K562 (cell line): Measurements from ENCODE around the gene UBAP1L. TPM values are rescaled to one million over a fixed set of nuclear protein-coding genes. Genes with fewer than 3 reads are reported as not detected.

Source experiments
- ATAC-seq: fragments of 200-7000 bp; cut with Tn5 transposase; 3 replicates; pipeline ENCODE4 v1.9.1; 2020; ENCODE audit warnings: moderate library complexity
- BruUV-seq: library from RNA; stranded (reverse); fragments of 400-500 nt; replicated peaks from 2 replicates; lab custom pipeline; 2021; lab: Mats Ljungman, UMichigan
- CTCF ChIA-PET: fragments of 300-600 bp; formaldehyde crosslinking; extraction: SDS; loops from one replicate; lab custom pipeline; 2021; ENCODE audit warnings: low intra/inter-chr PET ratio; lab: Yijun Ruan, JAX
- POLR2A ChIA-PET: fragments of 300-600, 350-650 bp; sonication (Branson Sonifier 250); formaldehyde crosslinking; extraction: SDS; loops from one replicate; lab custom pipeline; 2021; ENCODE audit warnings: antibody characterized with exemption, inconsistent platforms; lab: Yijun Ruan, JAX
- DNase-seq, 4 experiments: peaks; one replicate each; pipeline versions ENCODE4 v3.0.0 to v3.0.0-alpha.2; 2011 to 2018; ENCODE audit warnings: low spot score in 3 of 4, mixed read lengths in 3 of 4; ENCODE audit errors: extremely low read depth in 1 of 4
- FAIRE-seq: peaks from 2 replicates; lab custom pipeline; 2011; peaks lifted over from hg19 to GRCh38; lab: Jason Lieb, UNC
- H2AFZ ChIP-seq: 2 replicates; pipeline ENCODE4 v1.6.0; 2011; ENCODE audit warnings: low read depth, low read length, control low read depth, inconsistent platforms
- H3K27ac ChIP-seq: fragments of 200-600 bp; 3 replicates; pipeline ENCODE4 v1.8.0; 2011; ENCODE audit warnings: low read depth, mild to moderate bottlenecking, control low read depth, inconsistent platforms, low read length, moderate library complexity, mixed read lengths; ENCODE audit errors: extremely low read depth
- H3K27me3 ChIP-seq, 2 experiments: fragments of 300-600 bp in 1 of 2; 2 replicates in 1 of 2; 3 replicates in 1 of 2; pipeline versions ENCODE4 v1.6.0 to v1.8.0; 2011; ENCODE audit warnings: inconsistent platforms in 2 of 2, low read length in 2 of 2, mild to moderate bottlenecking in 1 of 2, mixed read lengths in 1 of 2, moderate library complexity in 1 of 2; ENCODE audit not compliant: control insufficient read depth in 2 of 2, insufficient read depth in 2 of 2
- H3K36me3 ChIP-seq: fragments of 300-600 bp; 3 replicates; pipeline ENCODE4 v1.8.0; 2011; ENCODE audit warnings: mild to moderate bottlenecking, low read length, inconsistent platforms; ENCODE audit not compliant: control insufficient read depth, insufficient read depth
- H3K4me1 ChIP-seq, 2 experiments: fragments of 200-600 bp in 1 of 2; replicated peaks in 1 of 2; 2 replicates in 1 of 2; 3 replicates in 1 of 2; pipeline versions ENCODE4 v1.5.1 to v1.8.0; 2011; ENCODE audit warnings: inconsistent platforms in 2 of 2, low read length in 2 of 2, mild to moderate bottlenecking in 1 of 2, mixed read lengths in 1 of 2, moderate library complexity in 1 of 2; ENCODE audit not compliant: control insufficient read depth in 2 of 2, insufficient read depth in 2 of 2
- H3K4me2 ChIP-seq: 2 replicates; pipeline ENCODE4 v1.6.1; 2011; ENCODE audit warnings: low read length, control low read depth, inconsistent platforms, mixed read lengths; ENCODE audit not compliant: insufficient read depth
- H3K4me3 ChIP-seq: fragments of 200-600 bp; sonication (generic), shearing (Covaris generic); 2 replicates; pipeline ENCODE4 v1.5.1; 2016; ENCODE audit warnings: control low read depth, inconsistent platforms
- H3K79me2 ChIP-seq: fragments of 200-600 bp; 3 replicates; pipeline ENCODE4 v1.8.0; 2011; ENCODE audit warnings: low read length, inconsistent platforms; ENCODE audit not compliant: control insufficient read depth, insufficient read depth
- H3K9ac ChIP-seq, 2 experiments: 2 replicates each; pipeline versions ENCODE4 v1.6.0 to v1.6.1; 2011; ENCODE audit warnings: low read depth in 2 of 2, low read length in 2 of 2, control low read depth in 1 of 2, inconsistent platforms in 1 of 2, mild to moderate bottlenecking in 1 of 2, mixed read lengths in 1 of 2; ENCODE audit not compliant: insufficient read depth in 1 of 2
- H3K9me1 ChIP-seq: one replicate; pipeline ENCODE4 v1.6.0; 2011; ENCODE audit warnings: inconsistent platforms, mild to moderate bottlenecking, low read length, moderate library complexity; ENCODE audit not compliant: control insufficient read depth, insufficient read depth
- H3K9me3 ChIP-seq: replicated peaks from 2 replicates; pipeline ENCODE4 v1.5.1; 2011; ENCODE audit warnings: low read depth, low read length, inconsistent platforms; ENCODE audit not compliant: control insufficient read depth, insufficient read depth
- H4K20me1 ChIP-seq: replicated peaks from 2 replicates; pipeline ENCODE4 v1.6.1; 2011; ENCODE audit warnings: low read length, inconsistent platforms, mixed read lengths; ENCODE audit not compliant: control insufficient read depth, insufficient read depth
- GATA2 ChIP-seq: sonication (generic); formaldehyde crosslinking; IDR thresholded peaks from 2 replicates; pipeline ENCODE4 v1.4.0; 2020; ENCODE audit warnings: mild to moderate bottlenecking, missing genetic modification reagents
- NELFE ChIP-seq: IDR thresholded peaks from 2 replicates; pipeline ENCODE4 v1.6.1; 2011; ENCODE audit warnings: mild to moderate bottlenecking; ENCODE audit not compliant: insufficient read depth, insufficient read length
- SMC3 ChIP-seq: conservative IDR thresholded peaks from 2 replicates; pipeline ENCODE4 v1.6.1; 2011; ENCODE audit warnings: low read depth, low read length, improper control_type of control experiment; ENCODE audit not compliant: insufficient read depth
- U2AF1 ChIP-seq: fragments of 200-400 bp; formaldehyde crosslinking; optimal IDR thresholded peaks from 2 replicates; pipeline ENCODE3; 2017; ENCODE audit warnings: mild to moderate bottlenecking, low read depth, low read length, moderate library complexity
- ZFP36 ChIP-seq: fragments of 150-350 bp; IDR thresholded peaks from 2 replicates; pipeline ENCODE4 v1.6.1; 2018; ENCODE audit warnings: low read length, low read depth; ENCODE audit not compliant: partially characterized antibody
- ZNF133 ChIP-seq: fragments of 250-450 bp; sonication (Bioruptor Pico); IDR thresholded peaks from 2 replicates; pipeline ENCODE4 v1.4.0; 2020; ENCODE audit warnings: mild to moderate bottlenecking
- ZNF398 ChIP-seq: fragments of 250-450 bp; sonication (Bioruptor Pico); IDR thresholded peaks from 2 replicates; pipeline ENCODE4 v1.8.0; 2021; ENCODE audit warnings: moderate library complexity, mild to moderate bottlenecking, inconsistent platforms
- ZNF583 ChIP-seq: fragments of 250-450 bp; sonication (Bioruptor Pico); IDR thresholded peaks from 2 replicates; pipeline ENCODE4 v1.4.0; 2020
- ZNF766 ChIP-seq: fragments of 200-800 bp; sonication (Bioruptor generic); conservative IDR thresholded peaks from 2 replicates; pipeline ENCODE4 v1.6.1; 2016; ENCODE audit warnings: missing genetic modification characterization, missing compliant biosample characterization
- WGBS: fragments of 100-300 bp; shearing (Covaris generic); methylation state at CpG from one replicate; pipeline ENCODE4 v1.1.6; 2016; ENCODE audit warnings: low coverage, mixed read lengths; ENCODE audit not compliant: insufficient coverage; ENCODE audit errors: missing lambda C conversion rate; 5-methylcytosine and 5-hydroxymethylcytosine counted together
- in situ Hi-C: fragments of 300-500 bp; cut with MboI; formaldehyde crosslinking; loops from 4 replicates; pipeline ENCODE4 v1.15.0; 2018; ENCODE audit warnings: inconsistent platforms, mixed read lengths
- intact Hi-C: fragments of 100-400 bp; cut with micrococcal nuclease; formaldehyde crosslinking; loops from 2 replicates; pipeline ENCODE4 v1.14.2; 2022
- polyA plus RNA-seq, 8 experiments: library from polyadenylated mRNA; depleted of rRNA in 4 of 8; stranded (reverse) in 5 of 8; unstranded in 3 of 8; fragments of >200 nt; fragmentation: Nextera tagmentation in 2 of 8; fragmentation: Illumina TruSeq in 1 of 8; extraction: Ambion mirVana in 2 of 8; extraction: Trizol in 1 of 8; gene quantifications; 2 replicates each; pipeline versions ENCODE4 v1.2.1 to v1.2.3, GENCODE V29; 2011 to 2014; ENCODE audit warnings: inconsistent platforms in 1 of 8, missing spikeins in 1 of 8
- small RNA-seq: library from RNA; depleted of rRNA; stranded (forward); fragments of <200 nt; gene quantifications from one replicate; pipeline ENCODE3, GENCODE V24; 2014
- total RNA-seq, 7 experiments: library from RNA; depleted of rRNA in 6 of 7; stranded (reverse); fragments of >200 nt in 6 of 7; fragmentation: Illumina TruSeq in 2 of 7; extraction: Trizol in 2 of 7; gene quantifications; 2 replicates each; pipeline versions ENCODE4 v1.2.1 to v1.2.3, GENCODE V29; 2011 to 2021; ENCODE audit warnings: low replicate concordance in 1 of 7

Gene UBAP1L
- total and polyA plus RNA-seq, 9 of the 15 experiments (the other 6 are each of a cell fraction or from before 2014, with no cell fraction given), result 0.16 to 0.71 (median 0.41) TPM; not detected in 2

- POLR2A ChIA-PET, result interaction anchor here (0.6 to 2.0 kb wide), 2 partner anchors 60 to 262 kb away, joined by 3 to 8 read pairs; partner anchors contain the start of gene RNU5B-1
Measured at GRCh38 chr15:65042776-65043327, 72.1 kb downstream of the UBAP1L start.

More at GRCh38 chr15:65042776-65043327, 72.1 kb downstream of the UBAP1L start:
- intact Hi-C loops, result no loop called here
- in situ Hi-C loops, result no loop called here
- H3K27ac ChIP-seq, result no peak overlapping the region
- no peaks in the 10 kb centered on the region for H3K79me2 ChIP-seq
- ATAC-seq (no peak), FAIRE-seq (no peak), DNase-seq (no peak)
- H3K4me1 ChIP-seq, result no peaks in the 10 kb centered on the region; a peak in 1 of 5 replicates
- no TSS peak for BruUV-seq
- no peak overlapping the region for H2AFZ ChIP-seq
- H3K4me3 ChIP-seq, result no peak overlapping the region
- no peaks in the 10 kb centered on the region for H3K9me1 ChIP-seq
- CTCF ChIA-PET, result no interaction called here
- H3K9ac ChIP-seq, result no peak overlapping the region
- TF ChIP-seq ZNF583 (CRISPR knock-in tag) (no peak), ZNF766 (CRISPR knock-in tag) (no peak), GATA2 (CRISPR knock-in tag) (no peak), NELFE (no peak), SMC3 (no peak), U2AF1 (no peak), ZNF398 (CRISPR knock-in tag) (no peak), ZFP36 (no peak), ZNF133 (CRISPR knock-in tag) (no peak)
- H3K27me3 ChIP-seq, result peaks cover 0 to 16% of the 10 kb centered on the region in 2 experiments; a peak in 2 of 5 replicates
- 0% methylated on average over 4 of the region's 4 CpGs for WGBS
- H3K9me3 ChIP-seq, result no peaks in the 10 kb centered on the region; the same call in 1 of the 2 replicates
- H3K36me3 ChIP-seq, result no peaks in the 10 kb centered on the region
- H3K4me2 ChIP-seq, result no peak overlapping the region
- H4K20me1 ChIP-seq, result no peaks in the 10 kb centered on the region

Small RNA genes lying within 50 kb of the gene (small RNA-seq; reads per million reads assigned to genes)
- gene AC013553.1, result not detected

Other genes with a start within 250 kb of the UBAP1L start
Only the 7 nearest of the 12 such genes appear.
- gene MTFMT, start 85.6 kb downstream of the UBAP1L start, total RNA-seq (2014; rRNA removed), result 18.6 and 31.1 TPM in 2 replicates
- gene MTFMT, start 85.6 kb downstream of the UBAP1L start, total RNA-seq (2014; rRNA removed; fragmentation: Illumina TruSeq; extraction: Trizol), result 18.2 and 19.6 TPM in 2 replicates
- 13.7 and 14.1 TPM in 2 replicates for gene MTFMT, start 85.6 kb downstream of the UBAP1L start, total RNA-seq (2015; rRNA removed; fragmentation: Illumina TruSeq; extraction: Trizol)
- 17.3 and 17.6 TPM in 2 replicates for gene MTFMT, start 85.6 kb downstream of the UBAP1L start, total RNA-seq (2021)
- 16.4 and 16.7 TPM in 2 replicates for gene MTFMT, start 85.6 kb downstream of the UBAP1L start, polyA plus RNA-seq (2011; rRNA removed)
- gene MTFMT, start 85.6 kb downstream of the UBAP1L start, polyA plus RNA-seq (2014; fragmentation: Illumina TruSeq; extraction: Trizol), result 14.8 and 16.2 TPM in 2 replicates
- 1 to 10 TPM; 1.4 to 2.2 TPM for gene MTFMT, start 85.6 kb downstream of the UBAP1L start, polyA plus RNA-seq (2014; fragmentation: Nextera tagmentation; extraction: Ambion mirVana)
- 14.0 and 15.9 TPM in 2 replicates for gene MTFMT, start 85.6 kb downstream of the UBAP1L start, polyA plus RNA-seq (2014; rRNA removed)
- gene SLC51B, start 69.8 kb downstream of the UBAP1L start, total RNA-seq (2014; rRNA removed), result not detected in 2 replicates
- gene SLC51B, start 69.8 kb downstream of the UBAP1L start, total RNA-seq (2014; rRNA removed; fragmentation: Illumina TruSeq; extraction: Trizol), result not detected in 2 replicates
- not detected in 2 replicates for gene SLC51B, start 69.8 kb downstream of the UBAP1L start, total RNA-seq (2015; rRNA removed; fragmentation: Illumina TruSeq; extraction: Trizol)
- gene SLC51B, start 69.8 kb downstream of the UBAP1L start, total RNA-seq (2021), result not detected in 2 replicates
- not detected in 2 replicates for gene SLC51B, start 69.8 kb downstream of the UBAP1L start, polyA plus RNA-seq (2011; rRNA removed)
- gene SLC51B, start 69.8 kb downstream of the UBAP1L start, polyA plus RNA-seq (2014; fragmentation: Illumina TruSeq; extraction: Trizol), result not detected in 2 replicates
- not detected for gene SLC51B, start 69.8 kb downstream of the UBAP1L start, polyA plus RNA-seq (2014; fragmentation: Nextera tagmentation; extraction: Ambion mirVana)
- not detected in 2 replicates for gene SLC51B, start 69.8 kb downstream of the UBAP1L start, polyA plus RNA-seq (2014; rRNA removed)
- not detected in 2 replicates for gene RASL12, start 47.2 kb downstream of the UBAP1L start, total RNA-seq (2014; rRNA removed)
- gene RASL12, start 47.2 kb downstream of the UBAP1L start, total RNA-seq (2014; rRNA removed; fragmentation: Illumina TruSeq; extraction: Trizol), result not detected in 2 replicates
- not detected in 2 replicates for gene RASL12, start 47.2 kb downstream of the UBAP1L start, total RNA-seq (2015; rRNA removed; fragmentation: Illumina TruSeq; extraction: Trizol)
- gene RASL12, start 47.2 kb downstream of the UBAP1L start, total RNA-seq (2021), result not detected in 2 replicates
- gene RASL12, start 47.2 kb downstream of the UBAP1L start, polyA plus RNA-seq (2011; rRNA removed), result not detected in 2 replicates
- gene RASL12, start 47.2 kb downstream of the UBAP1L start, polyA plus RNA-seq (2014; fragmentation: Illumina TruSeq; extraction: Trizol), result not detected in 2 replicates
- gene RASL12, start 47.2 kb downstream of the UBAP1L start, polyA plus RNA-seq (2014; fragmentation: Nextera tagmentation; extraction: Ambion mirVana), result not detected
- not detected in 2 replicates for gene RASL12, start 47.2 kb downstream of the UBAP1L start, polyA plus RNA-seq (2014; rRNA removed)
- 0.09 TPM in 1 of 2 replicates, not detected in the other for gene KBTBD13, start 38.5 kb downstream of the UBAP1L start, total RNA-seq (2014; rRNA removed)
- 0.06 and 0.07 TPM in 2 replicates for gene KBTBD13, start 38.5 kb downstream of the UBAP1L start, total RNA-seq (2014; rRNA removed; fragmentation: Illumina TruSeq; extraction: Trizol)
- not detected in 2 replicates for gene KBTBD13, start 38.5 kb downstream of the UBAP1L start, total RNA-seq (2015; rRNA removed; fragmentation: Illumina TruSeq; extraction: Trizol)
- gene KBTBD13, start 38.5 kb downstream of the UBAP1L start, total RNA-seq (2021), result 0.11 and 0.13 TPM in 2 replicates
- gene KBTBD13, start 38.5 kb downstream of the UBAP1L start, polyA plus RNA-seq (2011; rRNA removed), result not detected in 2 replicates
- gene KBTBD13, start 38.5 kb downstream of the UBAP1L start, polyA plus RNA-seq (2014; fragmentation: Illumina TruSeq; extraction: Trizol), result 0.04 and 0.10 TPM in 2 replicates
- gene KBTBD13, start 38.5 kb downstream of the UBAP1L start, polyA plus RNA-seq (2014; fragmentation: Nextera tagmentation; extraction: Ambion mirVana), result under 1 TPM in 1 of 2 experiments, not detected in 1; 0.07 TPM
- 0.12 and 0.22 TPM in 2 replicates for gene KBTBD13, start 38.5 kb downstream of the UBAP1L start, polyA plus RNA-seq (2014; rRNA removed)
- 16.4 and 18.9 TPM in 2 replicates for gene PDCD7, start 18.6 kb upstream of the UBAP1L start, total RNA-seq (2014; rRNA removed)
- 15.8 and 17.1 TPM in 2 replicates for gene PDCD7, start 18.6 kb upstream of the UBAP1L start, total RNA-seq (2014; rRNA removed; fragmentation: Illumina TruSeq; extraction: Trizol)
- gene PDCD7, start 18.6 kb upstream of the UBAP1L start, total RNA-seq (2015; rRNA removed; fragmentation: Illumina TruSeq; extraction: Trizol), result 15.7 and 18.8 TPM in 2 replicates
- gene PDCD7, start 18.6 kb upstream of the UBAP1L start, total RNA-seq (2021), result 22.8 and 24.4 TPM in 2 replicates
- 20.1 and 21.9 TPM in 2 replicates for gene PDCD7, start 18.6 kb upstream of the UBAP1L start, polyA plus RNA-seq (2011; rRNA removed)
- 26.5 and 30.2 TPM in 2 replicates for gene PDCD7, start 18.6 kb upstream of the UBAP1L start, polyA plus RNA-seq (2014; fragmentation: Illumina TruSeq; extraction: Trizol)
- gene PDCD7, start 18.6 kb upstream of the UBAP1L start, polyA plus RNA-seq (2014; fragmentation: Nextera tagmentation; extraction: Ambion mirVana), result 10 to 100 TPM; 11.8 to 12.1 TPM
- gene PDCD7, start 18.6 kb upstream of the UBAP1L start, polyA plus RNA-seq (2014; rRNA removed), result 19.1 and 22.9 TPM in 2 replicates
- gene CLPX, start 70.1 kb upstream of the UBAP1L start, total RNA-seq (2014; rRNA removed), result 37.0 and 39.6 TPM in 2 replicates
- 50.9 and 55.9 TPM in 2 replicates for gene CLPX, start 70.1 kb upstream of the UBAP1L start, total RNA-seq (2014; rRNA removed; fragmentation: Illumina TruSeq; extraction: Trizol)
- gene CLPX, start 70.1 kb upstream of the UBAP1L start, total RNA-seq (2015; rRNA removed; fragmentation: Illumina TruSeq; extraction: Trizol), result 51.3 and 52.1 TPM in 2 replicates
- 61.5 and 67.1 TPM in 2 replicates for gene CLPX, start 70.1 kb upstream of the UBAP1L start, total RNA-seq (2021)
- gene CLPX, start 70.1 kb upstream of the UBAP1L start, polyA plus RNA-seq (2011; rRNA removed), result 50.2 and 79.0 TPM in 2 replicates
- 54.6 and 63.1 TPM in 2 replicates for gene CLPX, start 70.1 kb upstream of the UBAP1L start, polyA plus RNA-seq (2014; fragmentation: Illumina TruSeq; extraction: Trizol)
- gene CLPX, start 70.1 kb upstream of the UBAP1L start, polyA plus RNA-seq (2014; fragmentation: Nextera tagmentation; extraction: Ambion mirVana), result 10 to 100 TPM; 11.2 to 13.4 TPM
- gene CLPX, start 70.1 kb upstream of the UBAP1L start, polyA plus RNA-seq (2014; rRNA removed), result 66.6 and 83.3 TPM in 2 replicates
- gene CILP, start 96.3 kb upstream of the UBAP1L start, total RNA-seq (2014; rRNA removed), result 0.04 TPM in 1 of 2 replicates, not detected in the other
- not detected in 2 replicates for gene CILP, start 96.3 kb upstream of the UBAP1L start, total RNA-seq (2014; rRNA removed; fragmentation: Illumina TruSeq; extraction: Trizol)
- gene CILP, start 96.3 kb upstream of the UBAP1L start, total RNA-seq (2015; rRNA removed; fragmentation: Illumina TruSeq; extraction: Trizol), result not detected in 2 replicates
- not detected in 2 replicates for gene CILP, start 96.3 kb upstream of the UBAP1L start, total RNA-seq (2021)
- 0.03 and 0.05 TPM in 2 replicates for gene CILP, start 96.3 kb upstream of the UBAP1L start, polyA plus RNA-seq (2011; rRNA removed)
- gene CILP, start 96.3 kb upstream of the UBAP1L start, polyA plus RNA-seq (2014; fragmentation: Illumina TruSeq; extraction: Trizol), result not detected in 2 replicates
- gene CILP, start 96.3 kb upstream of the UBAP1L start, polyA plus RNA-seq (2014; fragmentation: Nextera tagmentation; extraction: Ambion mirVana), result not detected
- not detected in 2 replicates for gene CILP, start 96.3 kb upstream of the UBAP1L start, polyA plus RNA-seq (2014; rRNA removed)